Astrocyte of the spinal cord (primary cell): ENCODE measurements around the gene SPOCK1.

Experiments
- DNase-seq: peaks from one replicate; pipeline ENCODE4 v3.0.0; 2011; ENCODE audit warnings: low read depth, low spot score
- H3K4me3 ChIP-seq: 2 replicates; pipeline ENCODE4 v1.5.1; 2011; ENCODE audit warnings: low read depth, mild to moderate bottlenecking, low read length, moderate library complexity
- in situ Hi-C: cut with HindIII; loops from 2 replicates; pipeline ENCODE4 v1.10.0; 2017; ENCODE audit warnings: low sequenced_read_pairs
- TF ChIP-seq, protein P1 (sequence below): IDR thresholded peaks from 2 replicates; pipeline ENCODE4 v1.5.1; 2012; ENCODE audit warnings: low read depth, mild to moderate bottlenecking, low read length, inconsistent platforms

SPOCK1 gene

GRCh38 chr5:137357436-137357835 lies 141.7 kb downstream of the SPOCK1 start:
- in situ Hi-C loops, result no loop called here

GRCh38 chr5:137356127-137356526 lies 143.0 kb downstream of the SPOCK1 start:
- no peak overlapping the region for H3K4me3 ChIP-seq
- TF ChIP-seq, protein P1, sequence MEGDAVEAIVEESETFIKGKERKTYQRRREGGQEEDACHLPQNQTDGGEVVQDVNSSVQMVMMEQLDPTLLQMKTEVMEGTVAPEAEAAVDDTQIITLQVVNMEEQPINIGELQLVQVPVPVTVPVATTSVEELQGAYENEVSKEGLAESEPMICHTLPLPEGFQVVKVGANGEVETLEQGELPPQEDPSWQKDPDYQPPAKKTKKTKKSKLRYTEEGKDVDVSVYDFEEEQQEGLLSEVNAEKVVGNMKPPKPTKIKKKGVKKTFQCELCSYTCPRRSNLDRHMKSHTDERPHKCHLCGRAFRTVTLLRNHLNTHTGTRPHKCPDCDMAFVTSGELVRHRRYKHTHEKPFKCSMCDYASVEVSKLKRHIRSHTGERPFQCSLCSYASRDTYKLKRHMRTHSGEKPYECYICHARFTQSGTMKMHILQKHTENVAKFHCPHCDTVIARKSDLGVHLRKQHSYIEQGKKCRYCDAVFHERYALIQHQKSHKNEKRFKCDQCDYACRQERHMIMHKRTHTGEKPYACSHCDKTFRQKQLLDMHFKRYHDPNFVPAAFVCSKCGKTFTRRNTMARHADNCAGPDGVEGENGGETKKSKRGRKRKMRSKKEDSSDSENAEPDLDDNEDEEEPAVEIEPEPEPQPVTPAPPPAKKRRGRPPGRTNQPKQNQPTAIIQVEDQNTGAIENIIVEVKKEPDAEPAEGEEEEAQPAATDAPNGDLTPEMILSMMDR, result no peak
- no peak for DNase-seq
- in situ Hi-C loops, result no loop called here

More at GRCh38 chr5:137357436-137357835, 141.7 kb downstream of the SPOCK1 start:
- no peak for DNase-seq
- no peak overlapping the region for H3K4me3 ChIP-seq
- TF ChIP-seq, protein P1, result no peak

GRCh38 chr5:137355708-137356107 lies 143.4 kb downstream of the SPOCK1 start:
- TF ChIP-seq, protein P1, result no peak
- in situ Hi-C loops, result no loop called here
- H3K4me3 ChIP-seq, result no peak overlapping the region
- no peak for DNase-seq

DNA sequence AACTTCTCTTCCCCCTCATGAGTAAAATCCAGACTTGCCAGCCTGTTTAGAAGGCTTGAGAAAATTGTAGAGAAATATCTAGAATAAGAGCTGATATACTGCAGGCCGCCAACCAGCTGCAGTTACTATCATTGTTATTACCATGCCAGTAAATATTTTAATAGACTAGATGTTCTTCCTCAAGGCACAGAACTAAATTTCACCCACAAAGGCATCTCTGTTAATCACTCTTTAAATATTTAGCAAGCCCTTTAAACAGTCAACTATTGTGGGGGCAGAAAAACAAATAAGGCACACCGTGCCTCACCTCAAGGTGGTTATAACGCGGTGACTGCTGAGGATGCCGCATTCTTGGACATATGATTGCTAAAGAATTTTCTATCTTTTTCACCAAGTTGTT lies 147.0 kb downstream of the SPOCK1 start:
- in situ Hi-C loops, result no loop called here
- no peak overlapping the region for H3K4me3 ChIP-seq
- TF ChIP-seq, protein P1, result no peak
- DNase-seq, result no peak

DNA sequence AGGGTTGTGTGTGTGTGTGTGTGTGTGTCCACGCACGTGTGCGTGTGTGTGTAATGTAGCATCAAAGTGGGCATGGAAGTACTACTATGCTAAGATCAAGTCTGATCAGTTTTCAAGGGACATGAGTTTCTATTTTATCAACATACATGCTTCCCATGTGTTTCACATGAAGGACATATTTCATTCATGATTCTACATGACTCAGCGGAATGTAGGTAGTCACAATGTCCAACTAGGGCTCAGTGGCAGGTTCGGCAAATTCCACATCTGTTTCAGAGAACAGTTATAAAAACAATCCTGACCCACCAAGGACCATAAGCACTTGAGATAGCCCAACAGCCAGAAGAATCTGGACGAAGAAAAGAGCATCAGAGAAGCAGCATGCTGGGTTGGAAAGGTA lies 148.3 kb downstream of the SPOCK1 start:
- in situ Hi-C loops, result no loop called here
- H3K4me3 ChIP-seq, result no peak overlapping the region
- TF ChIP-seq, protein P1, result no peak
- DNase-seq, result no peak

- no peak for DNase-seq
- in situ Hi-C loops, result no loop called here
- TF ChIP-seq, protein P1, result no peak
- no peak overlapping the region for H3K4me3 ChIP-seq
Measured at GRCh38 chr5:137348759-137349158, 150.4 kb downstream of the SPOCK1 start.

- H3K4me3 ChIP-seq, result no peak overlapping the region
Measured at GRCh38 chr5:137347865-137348264, 151.3 kb downstream of the SPOCK1 start.

More at GRCh38 chr5:137347865-137348264, 151.3 kb downstream of the SPOCK1 start:
- TF ChIP-seq, protein P1, result no peak
- in situ Hi-C loops, result no loop called here
- DNase-seq, result no peak
